K562 (cell line): ENCODE data around the gene PEPD. TPM values are rescaled to one million over a fixed set of nuclear protein-coding genes. Genes with fewer than 3 reads are reported as not detected.

ENCODE experiments used
- RFX5 ChIP-seq: IDR thresholded peaks from 2 replicates; pipeline ENCODE4 v1.6.1; 2011; ENCODE audit warnings: low read depth, mild to moderate bottlenecking, improper control_type of control experiment, low read length
- polyA plus RNA-seq, 8 experiments: library from polyadenylated mRNA; depleted of rRNA in 4 of 8; stranded (reverse) in 5 of 8; unstranded in 3 of 8; fragments of >200 nt; fragmentation: Nextera tagmentation in 2 of 8; fragmentation: Illumina TruSeq in 1 of 8; extraction: Ambion mirVana in 2 of 8; extraction: Trizol in 1 of 8; gene quantifications; 2 replicates each; pipeline versions ENCODE4 v1.2.1 to v1.2.3, GENCODE V29; 2011 to 2014; ENCODE audit warnings: inconsistent platforms in 1 of 8, missing spikeins in 1 of 8
- total RNA-seq, 7 experiments: library from RNA; depleted of rRNA in 6 of 7; stranded (reverse); fragments of >200 nt in 6 of 7; fragmentation: Illumina TruSeq in 2 of 7; extraction: Trizol in 2 of 7; gene quantifications; 2 replicates each; pipeline versions ENCODE4 v1.2.1 to v1.2.3, GENCODE V29; 2011 to 2021; ENCODE audit warnings: low replicate concordance in 1 of 7
- TF ChIP-seq, protein P1 (sequence below), 2 experiments: fragments of 450-650 bp in 1 of 2; IDR thresholded peaks; 2 replicates each; pipeline ENCODE4 v1.6.1; 2011 to 2017; ENCODE audit warnings: low read depth in 2 of 2, antibody characterized with exemption in 1 of 2, borderline replicate concordance in 1 of 2, low read length in 1 of 2, mild to moderate bottlenecking in 1 of 2, mixed read lengths in 1 of 2; ENCODE audit not compliant: control insufficient read depth in 1 of 2
- TF ChIP-seq, protein P2 (sequence below): IDR thresholded peaks from 2 replicates; pipeline ENCODE4 v1.6.1; 2016; ENCODE audit warnings: missing genetic modification characterization, missing compliant biosample characterization

The PEPD gene
- total and polyA plus RNA-seq, 9 of the 15 experiments (the other 6 are each of a cell fraction or from before 2014, with no cell fraction given), result 1.3 to 19.2 (median 16.0) TPM

DNA sequence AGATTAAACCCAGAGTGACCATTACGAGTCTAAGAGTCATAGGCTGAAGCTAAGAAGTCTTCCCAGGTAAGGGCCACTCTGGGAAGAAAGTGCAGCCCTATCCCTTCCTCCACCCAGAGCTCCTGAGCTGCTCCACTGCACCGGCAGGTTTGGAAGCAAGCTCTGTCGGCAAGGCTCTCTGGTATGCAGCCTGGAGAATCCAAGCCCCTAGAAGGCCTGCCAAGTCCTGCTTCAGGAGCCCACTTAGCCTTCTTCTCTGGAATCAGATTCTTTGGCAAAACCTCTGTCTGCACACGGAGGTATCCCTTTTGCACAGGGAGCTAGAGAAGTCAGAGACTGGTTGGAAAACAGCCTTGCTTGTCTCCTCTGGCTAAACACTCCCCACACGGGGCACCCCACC lies 89.6 kb downstream of the PEPD start (continued):
- TF ChIP-seq, protein P1, sequence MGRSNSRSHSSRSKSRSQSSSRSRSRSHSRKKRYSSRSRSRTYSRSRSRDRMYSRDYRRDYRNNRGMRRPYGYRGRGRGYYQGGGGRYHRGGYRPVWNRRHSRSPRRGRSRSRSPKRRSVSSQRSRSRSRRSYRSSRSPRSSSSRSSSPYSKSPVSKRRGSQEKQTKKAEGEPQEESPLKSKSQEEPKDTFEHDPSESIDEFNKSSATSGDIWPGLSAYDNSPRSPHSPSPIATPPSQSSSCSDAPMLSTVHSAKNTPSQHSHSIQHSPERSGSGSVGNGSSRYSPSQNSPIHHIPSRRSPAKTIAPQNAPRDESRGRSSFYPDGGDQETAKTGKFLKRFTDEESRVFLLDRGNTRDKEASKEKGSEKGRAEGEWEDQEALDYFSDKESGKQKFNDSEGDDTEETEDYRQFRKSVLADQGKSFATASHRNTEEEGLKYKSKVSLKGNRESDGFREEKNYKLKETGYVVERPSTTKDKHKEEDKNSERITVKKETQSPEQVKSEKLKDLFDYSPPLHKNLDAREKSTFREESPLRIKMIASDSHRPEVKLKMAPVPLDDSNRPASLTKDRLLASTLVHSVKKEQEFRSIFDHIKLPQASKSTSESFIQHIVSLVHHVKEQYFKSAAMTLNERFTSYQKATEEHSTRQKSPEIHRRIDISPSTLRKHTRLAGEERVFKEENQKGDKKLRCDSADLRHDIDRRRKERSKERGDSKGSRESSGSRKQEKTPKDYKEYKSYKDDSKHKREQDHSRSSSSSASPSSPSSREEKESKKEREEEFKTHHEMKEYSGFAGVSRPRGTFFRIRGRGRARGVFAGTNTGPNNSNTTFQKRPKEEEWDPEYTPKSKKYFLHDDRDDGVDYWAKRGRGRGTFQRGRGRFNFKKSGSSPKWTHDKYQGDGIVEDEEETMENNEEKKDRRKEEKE (IDR thresholded peaks at IDR 0.05; ENCODE audit: borderline replicate concordance in 1 of 2, control insufficient read depth in 1 of 2, low read depth in 2 of 2, low read length in 1 of 2), result no peak
- TF ChIP-seq, protein P2, sequence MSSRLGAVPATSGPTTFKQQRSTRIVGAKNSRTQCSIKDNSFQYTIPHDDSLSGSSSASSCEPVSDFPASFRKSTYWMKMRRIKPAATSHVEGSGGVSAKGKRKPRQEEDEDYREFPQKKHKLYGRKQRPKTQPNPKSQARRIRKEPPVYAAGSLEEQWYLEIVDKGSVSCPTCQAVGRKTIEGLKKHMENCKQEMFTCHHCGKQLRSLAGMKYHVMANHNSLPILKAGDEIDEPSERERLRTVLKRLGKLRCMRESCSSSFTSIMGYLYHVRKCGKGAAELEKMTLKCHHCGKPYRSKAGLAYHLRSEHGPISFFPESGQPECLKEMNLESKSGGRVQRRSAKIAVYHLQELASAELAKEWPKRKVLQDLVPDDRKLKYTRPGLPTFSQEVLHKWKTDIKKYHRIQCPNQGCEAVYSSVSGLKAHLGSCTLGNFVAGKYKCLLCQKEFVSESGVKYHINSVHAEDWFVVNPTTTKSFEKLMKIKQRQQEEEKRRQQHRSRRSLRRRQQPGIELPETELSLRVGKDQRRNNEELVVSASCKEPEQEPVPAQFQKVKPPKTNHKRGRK (tag), result no peak
- no peak for TF ChIP-seq RFX5
